ENCODE measurements around the gene PLBD1.
A peak's percentile ranks its signal among the peaks of the same experiment; 100 is the strongest.

Gene PLBD1

GRCh38 chr12:14482361-14482760, 85.3 kb downstream of the PLBD1 start:
- no peak for DNase-seq

- DNase-seq, result no peak
Measured at GRCh38 chr12:14481201-14481600, 86.5 kb downstream of the PLBD1 start.

- DNase-seq, result no peak
Measured at GRCh38 chr12:14479004-14479403, 88.7 kb downstream of the PLBD1 start.

DNA sequence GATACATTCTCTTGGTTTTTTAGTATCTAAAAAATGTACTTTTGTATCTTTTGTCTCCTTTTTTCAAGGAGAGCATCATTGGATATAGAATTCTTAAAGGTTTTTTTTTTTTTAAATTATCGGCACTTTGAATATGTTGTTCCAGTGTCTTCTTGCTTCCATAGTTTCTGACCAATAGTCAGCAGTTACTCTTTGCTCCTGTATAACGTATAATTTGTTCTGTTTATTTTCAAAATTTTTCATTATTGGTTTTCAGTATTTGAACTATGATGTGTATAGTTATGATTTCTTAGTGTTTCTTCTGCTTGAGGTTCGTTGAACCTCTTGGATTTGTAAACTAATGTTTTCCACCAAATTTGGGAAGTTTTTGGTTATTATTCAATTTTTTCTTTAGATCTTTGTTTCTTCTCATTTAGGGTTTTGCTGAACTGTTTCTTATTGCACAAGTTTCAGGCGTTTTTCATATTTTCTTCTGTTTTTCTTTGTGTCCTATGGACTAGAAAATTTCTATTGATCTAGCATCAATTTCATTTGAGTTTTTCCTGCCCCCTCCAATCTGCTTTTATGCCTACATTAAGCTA, 93.9 kb downstream of the PLBD1 start:
- DNase-seq, result peak; percentile 40

DNA sequence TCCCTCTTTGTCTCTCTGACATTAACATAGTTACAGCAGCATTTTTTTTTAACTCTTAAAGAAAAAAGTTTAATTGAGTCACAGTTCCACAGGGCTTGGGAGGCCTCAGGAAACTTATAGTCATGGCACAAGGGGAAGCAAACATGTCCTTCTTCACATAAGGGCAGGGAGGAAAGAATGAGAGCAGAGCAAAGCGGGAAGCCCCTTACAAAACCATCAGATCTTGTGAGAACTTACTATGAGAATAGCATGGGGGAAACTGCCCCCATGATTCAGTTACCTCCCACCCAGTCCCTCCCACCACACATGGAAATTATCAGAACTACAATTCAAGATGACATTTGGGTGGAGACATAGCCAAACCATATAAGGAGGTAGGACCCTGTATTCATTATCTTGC, 96.2 kb downstream of the PLBD1 start:
- no peak for DNase-seq

DNA sequence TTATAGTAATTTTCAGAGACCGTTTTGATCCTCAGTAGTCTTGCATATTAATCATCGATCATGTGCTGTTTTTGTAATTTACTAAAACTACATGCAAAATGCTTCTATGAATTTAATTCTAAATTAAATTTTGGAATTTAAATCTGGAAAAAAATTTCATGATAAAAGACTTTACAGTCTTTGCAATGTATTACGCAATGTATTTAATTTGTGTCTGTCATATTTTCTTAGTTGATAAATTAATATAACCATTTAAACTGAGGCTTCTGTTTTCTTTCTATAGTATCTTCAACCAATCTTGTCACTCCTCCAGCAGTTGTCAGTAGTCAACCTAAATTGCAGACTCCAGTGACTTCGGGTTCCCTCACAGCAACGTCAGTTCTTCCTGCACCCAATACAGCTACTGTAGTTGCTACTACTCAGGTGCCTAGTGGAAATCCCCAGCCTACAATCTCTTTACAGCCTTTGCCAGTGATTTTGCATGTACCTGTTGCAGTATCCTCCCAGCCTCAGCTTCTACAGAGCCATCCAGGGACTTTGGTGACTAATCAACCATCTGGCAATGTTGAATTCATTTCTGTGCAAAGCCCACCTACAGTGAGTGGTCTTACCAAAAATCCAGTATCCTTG, 107.4 kb downstream of the PLBD1 start:
- DNase-seq, result no peak

DNA sequence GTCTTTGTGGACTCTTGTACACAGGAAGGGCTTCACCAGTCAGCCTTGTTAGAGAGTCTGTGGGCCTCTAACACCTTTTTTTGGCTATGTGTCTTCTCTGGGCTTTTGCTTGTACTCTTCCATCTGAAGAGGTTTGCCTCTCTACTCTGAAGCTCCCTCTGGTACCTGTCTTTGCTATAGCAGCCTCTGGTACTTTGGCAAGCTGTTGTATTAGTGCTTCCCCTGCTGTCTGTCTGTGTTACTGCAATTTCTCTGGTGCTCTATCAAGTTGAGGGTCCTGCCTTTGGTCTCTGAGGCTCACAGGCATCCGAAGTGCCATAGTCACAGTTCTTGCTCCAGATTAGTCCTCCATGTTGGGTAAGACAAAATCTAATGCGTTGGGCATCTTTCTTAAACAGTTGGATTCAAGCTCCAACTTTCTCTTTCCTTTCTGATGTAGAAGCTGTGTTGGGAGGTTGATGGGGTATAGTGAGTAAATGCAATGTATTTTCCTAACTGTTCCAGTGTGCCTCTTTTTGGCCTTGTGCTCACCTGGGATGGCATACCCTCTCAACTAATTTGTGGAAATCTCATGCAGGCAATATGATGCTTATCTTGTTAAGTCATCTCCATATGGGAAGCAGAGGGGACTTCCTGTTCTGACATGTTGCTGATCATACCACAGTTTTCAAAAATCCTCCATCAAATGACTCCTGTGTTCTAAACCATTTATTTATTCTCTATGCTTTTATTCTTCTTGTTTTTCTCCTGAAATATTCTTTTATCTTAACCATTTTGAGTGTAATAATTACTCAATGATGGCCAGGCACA, 113.4 kb downstream of the PLBD1 start:
- DNase-seq, result peak; percentile 84
